ENCODE results near the gene PRB2.

- TF ChIP-seq FOXP1 (CRISPR knock-in tag; IDR thresholded peaks at IDR 0.05; ENCODE audit: borderline replicate concordance), result no peak
- TF ChIP-seq ZNF138 (CRISPR knock-in tag; conservative IDR thresholded peaks at IDR 0.05), result no peak
- no peak for TF ChIP-seq ZBTB21 (CRISPR knock-in tag; IDR thresholded peaks at IDR 0.05; ENCODE audit: borderline replicate concordance)
- no peak for TF ChIP-seq CTCF (IDR thresholded peaks at IDR 0.05)
- TF ChIP-seq SP1 (CRISPR knock-in tag; conservative IDR thresholded peaks at IDR 0.05), result no peak
- TF ChIP-seq STAT6 (CRISPR knock-in tag; conservative IDR thresholded peaks at IDR 0.05; ENCODE audit: low read depth), result no peak
- no peak for TF ChIP-seq ATF1 (CRISPR knock-in tag; IDR thresholded peaks at IDR 0.05)
- no peak for TF ChIP-seq TP53 (CRISPR knock-in tag; IDR thresholded peaks at IDR 0.05)
These were observed 2.0 kb upstream of the PRB2 start for GRCh38 chr12:11397366-11397765.
